Cardiac septum (tissue), 1 donor: ENCODE measurements around the gene C20orf144. TPM values are rescaled to one million over a fixed set of nuclear protein-coding genes. Genes with fewer than 3 reads are reported as not detected.

Experiments used
- DNase-seq: peaks from one replicate; pipeline ENCODE4 v3.0.0-alpha.2; 2020; ENCODE audit warnings: low spot score
- intact Hi-C: fragments of 100-400 bp; cut with DNase I; formaldehyde crosslinking; loops from one replicate; pipeline ENCODE4 v1.14.0; 2022
- total RNA-seq: library from RNA; stranded (reverse); fragmentation: NEBNext Ultra II Directional; extraction: Animal tissue kit (Norgen Biotek cat#: 25700); gene quantifications from one replicate; pipeline ENCODE4 v1.2.1, GENCODE V29; 2021
- donor health status: DM: no; HTN: no; CAD: no.

The C20orf144 gene
- total RNA-seq, 1 donor from 2014 or later, result not detected

GRCh38 chr20:33673410-33674293, 11.5 kb downstream of the C20orf144 start:
- no peak for DNase-seq
- intact Hi-C loops, result loop anchor here (2.0 kb wide), 1 partner anchor 59 kb away; no protein-coding TSS in a partner anchor

DNA sequence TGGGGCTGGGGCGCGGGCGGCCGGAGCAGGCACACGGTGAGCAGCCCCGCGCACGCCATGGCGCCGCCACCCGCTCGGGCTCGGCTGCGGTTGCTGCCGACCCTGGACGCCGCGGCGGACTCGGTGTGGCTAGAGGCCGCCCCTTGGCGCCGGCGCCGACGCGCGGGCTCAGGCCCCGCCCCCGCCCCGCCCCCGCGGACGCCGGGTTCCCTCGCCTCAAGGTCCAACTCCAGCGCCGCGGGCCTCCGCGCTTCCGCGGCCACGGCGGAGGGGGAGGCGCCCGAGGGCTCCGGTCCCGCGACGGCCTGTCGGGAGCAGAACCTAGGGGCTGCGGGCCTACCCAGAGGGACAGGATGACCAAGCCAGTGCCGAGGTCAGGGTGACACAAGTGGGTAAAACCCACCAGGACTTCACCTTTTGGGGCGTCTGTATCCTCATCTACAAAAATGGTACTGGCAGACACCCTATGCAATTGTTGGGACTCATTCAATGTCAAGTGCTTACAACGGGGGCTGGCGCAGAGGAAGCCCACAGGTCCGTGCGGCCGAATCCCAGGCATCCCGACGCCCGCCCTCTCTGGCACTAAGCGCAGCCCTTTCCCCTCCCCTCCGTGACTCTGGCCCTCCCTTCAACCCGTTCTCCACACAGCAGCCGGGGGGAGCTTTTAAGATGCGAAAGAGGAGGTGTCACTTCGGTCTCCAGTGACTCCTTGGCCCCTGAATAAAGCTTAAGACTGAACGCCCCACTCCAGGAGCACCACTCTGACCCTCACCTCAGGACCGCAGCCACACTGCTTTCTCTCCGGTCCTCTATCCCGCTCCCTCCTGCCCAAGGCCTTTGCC, 12.4 kb downstream of the C20orf144 start, which contains the start of gene NECAB3:
Gene NECAB3, minus strand, starts transcription at position 135 of the 842 bp plus-strand sequence. Its CDS starts 76 bp downstream, at position 59.
- intact Hi-C loops, result loop anchor here (2.0 kb wide), 1 partner anchor 58 kb away; no protein-coding TSS in a partner anchor
- DNase-seq, result peak; percentile 91

DNA sequence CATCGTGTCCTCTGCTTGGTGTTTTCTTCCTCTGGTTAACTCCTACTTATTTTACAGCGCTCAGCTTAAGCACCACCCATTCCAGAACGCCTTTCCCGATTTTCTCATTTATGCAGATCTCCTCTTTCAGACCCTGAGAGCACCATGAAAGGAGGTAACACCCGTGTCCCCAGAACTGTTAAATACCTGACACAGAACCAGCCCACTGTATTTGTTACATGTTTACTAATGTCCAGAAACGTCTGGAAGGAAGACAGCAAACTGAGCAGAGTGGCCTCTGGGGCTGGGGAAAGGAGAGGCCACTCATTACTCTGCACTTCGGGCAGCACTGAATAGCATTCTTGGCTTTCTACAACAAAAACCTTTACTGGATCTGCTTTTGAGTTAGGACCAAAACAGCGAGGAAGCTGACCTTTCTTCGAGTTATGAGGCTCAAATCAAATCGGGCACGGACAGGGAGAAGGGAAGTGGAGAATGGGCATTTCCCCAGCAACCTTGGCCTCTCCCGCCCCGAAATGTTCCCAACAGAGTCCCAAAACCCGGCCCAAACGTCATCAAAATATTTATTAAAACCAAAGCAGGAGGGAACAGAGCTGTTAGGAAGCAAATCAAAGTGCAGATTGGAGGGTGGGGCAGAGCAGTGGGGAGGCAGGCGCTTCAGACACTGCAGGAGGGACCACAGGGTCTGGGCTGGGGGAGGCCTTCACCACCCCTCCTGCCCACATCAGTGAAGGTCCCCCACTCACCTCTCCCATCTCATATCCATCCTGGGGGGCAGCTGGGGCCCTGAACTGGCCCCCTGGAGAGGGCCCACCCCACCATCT, 13.2 kb downstream of the C20orf144 start:
- no peak for DNase-seq
- intact Hi-C loops, result loop anchor here (2.0 kb wide), 1 partner anchor 57 kb away; no protein-coding TSS in a partner anchor

- DNase-seq, result no peak
- intact Hi-C loops, result no loop called here
Measured at GRCh38 chr20:33676121-33676520, 14.0 kb downstream of the C20orf144 start.

GRCh38 chr20:33676652-33677645, 14.8 kb downstream of the C20orf144 start:
- DNase-seq, result no peak
- intact Hi-C loops, result no loop called here

- no peak for DNase-seq
- intact Hi-C loops, result no loop called here
Measured at GRCh38 chr20:33677991-33678702, 16.0 kb downstream of the C20orf144 start.

DNA sequence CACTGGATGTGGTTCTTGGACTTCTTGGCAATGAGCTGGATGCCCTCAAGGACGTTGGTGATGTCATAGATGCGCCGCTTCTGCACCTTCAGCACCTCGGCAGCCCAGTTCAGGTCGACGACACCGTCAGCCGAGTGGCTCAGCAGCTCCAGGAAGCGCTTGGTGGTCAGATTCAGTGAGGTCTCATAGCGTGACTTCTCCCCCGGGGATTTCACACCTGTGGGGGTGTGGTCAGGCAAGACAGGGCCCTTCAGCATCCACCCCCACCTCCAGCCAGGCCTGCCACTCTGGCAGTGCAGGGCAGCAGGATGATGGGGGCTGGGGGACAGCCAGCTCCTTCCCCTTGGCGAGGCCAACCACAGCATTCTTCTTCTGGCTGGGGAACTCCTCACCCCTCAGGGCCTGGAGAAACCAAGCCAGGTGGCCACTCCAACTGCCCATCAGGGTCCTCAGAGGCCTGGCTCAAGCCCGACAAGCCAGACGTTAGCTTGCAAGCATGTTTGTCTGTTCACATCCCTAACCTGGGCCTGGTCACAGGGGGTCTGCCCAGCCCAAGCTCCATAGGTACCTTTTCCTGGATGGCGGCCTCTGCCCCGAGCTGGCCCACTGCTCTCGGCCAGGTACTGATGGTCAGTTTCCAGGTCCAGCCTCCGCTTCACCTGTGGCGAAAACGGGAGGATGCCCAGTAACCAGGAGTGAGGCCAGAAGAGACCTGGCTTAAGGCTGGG, 17.8 kb downstream of the C20orf144 start:
- DNase-seq, result no peak
- intact Hi-C loops, result loop anchor here (10.0 kb wide), 1 partner anchor 315 kb away; the partner anchor contains the start of gene RALY

GRCh38 chr20:33680686-33681085, 18.6 kb downstream of the C20orf144 start:
- intact Hi-C loops, result loop anchor here (10.0 kb wide), 1 partner anchor 314 kb away; the partner anchor contains the start of gene RALY
- DNase-seq, result no peak

DNA sequence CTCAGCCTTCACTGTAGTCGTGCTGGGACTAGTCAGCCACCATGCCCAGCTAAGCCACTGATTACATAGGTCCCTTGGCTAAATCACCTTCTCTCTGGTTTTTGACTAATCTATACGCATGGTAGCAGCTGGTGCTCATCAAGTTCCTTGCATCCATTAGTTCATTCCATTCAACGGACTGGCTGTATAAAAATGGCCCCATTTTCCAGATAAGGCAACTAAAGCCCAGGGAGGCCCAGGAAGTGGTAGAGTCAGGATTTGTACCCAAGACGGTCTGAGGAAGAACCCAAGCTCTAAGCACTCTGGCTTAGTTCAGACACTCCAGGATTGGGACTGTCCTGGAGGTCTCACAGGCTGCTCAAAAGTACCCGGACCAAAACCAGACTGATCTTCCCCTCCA, 19.2 kb downstream of the C20orf144 start:
- intact Hi-C loops, result loop anchor here (10.0 kb wide), 1 partner anchor 314 kb away; the partner anchor contains the start of gene RALY
- no peak for DNase-seq

- intact Hi-C loops, result loop anchor here (10.0 kb wide), 1 partner anchor 313 kb away; the partner anchor contains the start of gene RALY
- DNase-seq, result no peak
Measured at GRCh38 chr20:33681728-33682353, 19.7 kb downstream of the C20orf144 start.

DNA sequence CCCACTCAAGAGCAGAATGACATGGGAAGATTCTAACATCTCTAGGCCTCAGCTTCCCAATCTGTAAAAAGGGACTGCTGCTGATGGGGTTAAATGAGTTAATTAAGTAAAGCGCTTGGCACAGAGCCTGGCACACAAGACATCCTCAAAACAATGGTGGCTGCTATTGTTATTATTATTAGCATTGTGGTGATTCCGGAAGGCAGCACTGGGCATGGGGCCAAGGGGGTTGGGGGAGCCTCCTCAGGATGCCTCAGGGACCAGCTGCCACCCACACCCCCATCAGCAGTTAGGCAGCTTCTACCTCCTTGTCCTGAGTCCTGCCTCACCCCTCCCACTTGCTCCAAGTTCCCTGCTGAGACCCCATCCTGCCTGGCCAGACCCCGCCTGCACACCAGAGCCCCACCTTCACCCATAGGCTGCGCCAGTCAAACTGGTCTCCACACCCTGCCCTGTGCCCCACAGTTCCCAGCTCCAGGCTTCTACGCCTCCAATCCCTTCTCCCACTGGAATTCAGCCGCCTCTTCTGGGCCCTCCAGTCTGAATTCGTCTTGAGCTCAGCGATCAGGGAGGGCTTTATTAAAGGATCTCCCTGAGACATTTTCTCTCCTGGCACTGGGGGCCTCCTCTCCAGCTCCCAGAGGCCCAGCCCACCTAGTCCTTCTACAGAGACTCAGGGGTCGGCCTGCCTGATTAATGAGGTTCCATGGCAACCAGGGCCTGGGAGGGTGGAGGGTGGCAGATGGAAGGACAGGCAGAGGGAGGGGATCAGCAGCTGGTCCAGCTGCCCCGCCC, 22.6 kb downstream of the C20orf144 start:
- intact Hi-C loops, result loop anchor here (10.0 kb wide), 1 partner anchor 310 kb away; the partner anchor contains the start of gene RALY
- no peak for DNase-seq

GRCh38 chr20:33685328-33686099, 23.4 kb downstream of the C20orf144 start:
- intact Hi-C loops, result loop anchor here (10.0 kb wide), 1 partner anchor 309 kb away; the partner anchor contains the start of gene RALY
- DNase-seq, result no peak

DNA sequence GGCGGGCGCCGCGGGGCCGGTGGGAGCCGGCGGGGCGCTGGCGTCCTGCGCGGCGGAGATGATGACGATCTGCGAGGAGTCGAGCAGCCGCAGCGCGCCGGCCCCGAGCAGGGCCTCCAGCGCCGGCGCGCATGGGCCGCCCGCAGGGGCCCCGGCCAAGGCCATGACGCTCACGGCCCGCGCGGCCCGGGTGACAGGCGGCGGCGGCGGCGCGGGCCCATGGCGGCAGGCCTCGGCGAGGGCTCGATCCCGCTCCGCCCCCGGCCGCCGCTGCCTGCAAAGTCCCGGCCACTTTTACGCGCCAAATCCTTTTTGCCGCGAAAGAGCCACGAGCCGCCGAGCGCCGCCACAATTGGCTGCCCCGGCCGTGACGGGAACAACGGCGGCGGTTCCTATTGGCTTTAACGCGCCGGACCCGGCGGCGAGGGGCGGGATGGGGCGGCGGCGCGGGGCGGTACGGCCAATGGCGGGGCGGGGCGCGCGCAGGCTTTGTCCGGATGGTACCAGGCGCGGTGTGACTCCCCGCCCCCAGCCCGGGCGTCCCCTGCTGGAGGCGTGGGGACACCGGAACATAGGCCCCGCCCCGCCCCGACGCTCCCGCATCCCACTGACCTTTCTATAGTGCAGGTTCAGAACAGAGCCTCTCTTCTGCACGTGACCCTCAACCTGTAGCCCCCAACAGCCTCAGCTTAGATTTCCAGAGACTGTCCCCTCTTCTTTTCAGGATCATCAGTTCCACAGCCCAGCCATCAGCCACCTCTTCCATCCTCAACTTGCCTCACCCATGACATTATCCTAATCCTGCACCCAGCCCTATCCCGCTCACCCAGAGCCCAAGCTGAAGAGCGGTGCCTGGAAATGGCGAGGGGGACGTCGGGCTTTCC, 24.2 kb downstream of the C20orf144 start, which contains the start of gene E2F1:
Gene E2F1, minus strand, starts transcription at position 286 of the 884 bp plus-strand sequence. Its CDS starts 121 bp downstream, at position 165.
- intact Hi-C loops, result loop anchor here (10.0 kb wide), 1 partner anchor 308 kb away; the partner anchor contains the start of gene RALY
- DNase-seq, result peak; percentile 98
